Measurements from ENCODE around the gene EHD4.

EHD4 gene

GRCh38 chr15:41870689-41871081, 101.7 kb downstream of the EHD4 start:
- Histone ChIP-seq H2AFZ (no peak overlapping the region), H3K9me3 (ENCODE audit: control insufficient read depth, low read length) (no peaks in the 10 kb centered on the region), H3K27ac (no peak overlapping the region), H3K79me2 (no peaks in the 10 kb centered on the region), H3K27me3 (ENCODE audit: control insufficient read depth, insufficient read depth, low read length) (no peaks in the 10 kb centered on the region), H3K9ac (no peak overlapping the region), H3K4me3 (ENCODE audit: low read depth, low read length) (no peak overlapping the region), H3K4me1 (no peaks in the 10 kb centered on the region), H3K36me3 (ENCODE audit: control insufficient read depth, insufficient read depth, low read length) (no peaks in the 10 kb centered on the region), H3K4me2 (ENCODE audit: low read length) (no peak overlapping the region)
- no peak for TF ChIP-seq CTCF (IDR thresholded peaks at IDR 0.05)

- no peaks in the 10 kb centered on the region for H3K79me2 ChIP-seq
- H3K36me3 ChIP-seq (ENCODE audit: control insufficient read depth, insufficient read depth, low read length), result no peaks in the 10 kb centered on the region
- no peak overlapping the region for H3K4me2 ChIP-seq (ENCODE audit: low read length)
- no peaks in the 10 kb centered on the region for H3K4me1 ChIP-seq
- H3K27me3 ChIP-seq (ENCODE audit: control insufficient read depth, insufficient read depth, low read length), result no peaks in the 10 kb centered on the region
- no peak for TF ChIP-seq CTCF (IDR thresholded peaks at IDR 0.05)
- H3K9me3 ChIP-seq (ENCODE audit: control insufficient read depth, low read length), result no peaks in the 10 kb centered on the region
- H3K27ac ChIP-seq, result no peak overlapping the region
- H2AFZ ChIP-seq, result no peak overlapping the region
- no peak overlapping the region for H3K9ac ChIP-seq
- H3K4me3 ChIP-seq (ENCODE audit: low read depth, low read length), result no peak overlapping the region
Measured at GRCh38 chr15:41869770-41870688, 102.3 kb downstream of the EHD4 start.

- no peak overlapping the region for H3K4me2 ChIP-seq (ENCODE audit: low read length)
- H3K4me1 ChIP-seq, result no peaks in the 10 kb centered on the region
- no peak overlapping the region for H3K4me3 ChIP-seq (ENCODE audit: low read depth, low read length)
- no peaks in the 10 kb centered on the region for H3K9me3 ChIP-seq (ENCODE audit: control insufficient read depth, low read length)
- H3K27ac ChIP-seq, result no peak overlapping the region
- H3K27me3 ChIP-seq (ENCODE audit: control insufficient read depth, insufficient read depth, low read length), result no peaks in the 10 kb centered on the region
- no peak for TF ChIP-seq CTCF (IDR thresholded peaks at IDR 0.05)
- no peak overlapping the region for H2AFZ ChIP-seq
- H3K79me2 ChIP-seq, result no peaks in the 10 kb centered on the region
- no peaks in the 10 kb centered on the region for H3K36me3 ChIP-seq (ENCODE audit: control insufficient read depth, insufficient read depth, low read length)
- no peak overlapping the region for H3K9ac ChIP-seq
Measured at GRCh38 chr15:41868321-41868720, 104.0 kb downstream of the EHD4 start.

GRCh38 chr15:41866872-41867579, 105.3 kb downstream of the EHD4 start:
- H3K79me2 ChIP-seq, result no peaks in the 10 kb centered on the region
- H3K9ac ChIP-seq, result no peak overlapping the region
- no peak overlapping the region for H3K27ac ChIP-seq
- no peaks in the 10 kb centered on the region for H3K4me1 ChIP-seq
- no peak overlapping the region for H3K4me2 ChIP-seq (ENCODE audit: low read length)
- TF ChIP-seq CTCF (IDR thresholded peaks at IDR 0.05), result no peak
- no peaks in the 10 kb centered on the region for H3K36me3 ChIP-seq (ENCODE audit: control insufficient read depth, insufficient read depth, low read length)
- H3K9me3 ChIP-seq (ENCODE audit: control insufficient read depth, low read length), result no peaks in the 10 kb centered on the region
- H3K4me3 ChIP-seq (ENCODE audit: low read depth, low read length), result no peak overlapping the region
- H3K27me3 ChIP-seq (ENCODE audit: control insufficient read depth, insufficient read depth, low read length), result no peaks in the 10 kb centered on the region
- no peak overlapping the region for H2AFZ ChIP-seq
